ENCODE results near the gene PRSS48.

PRSS48 gene

GRCh38 chr4:151276787-151277562 is at the start of gene PRSS48:
TSS of gene PRSS48 (plus strand) at chr4:151277161. CDS start at chr4:151277173, 12 bp downstream.
- peak; percentile 94 for TF ChIP-seq CTCF (IDR thresholded peaks at IDR 0.05; ENCODE audit: low read depth, low read length, missing control alignments)
- H3K4me3 ChIP-seq (ENCODE audit: low read depth, low read length) = no peak within 1 kb of the TSS
- peak; percentile 47 for DNase-seq
- no peaks in the 10 kb centered on the region for H3K36me3 ChIP-seq (replicated peaks)
- no peak within 1 kb of the TSS for H3K27ac ChIP-seq
- in situ Hi-C loops (cut with HindIII; ENCODE audit: low pct_ligation_motif_present, low sequenced_read_pairs) = no loop called here
- no peaks in the 10 kb centered on the region for H3K27me3 ChIP-seq (replicated peaks)

- TF ChIP-seq CTCF (IDR thresholded peaks at IDR 0.05; ENCODE audit: low read depth, low read length, missing control alignments) = no peak
- Histone ChIP-seq H3K4me3 (ENCODE audit: low read depth, low read length) (peak overlapping the region; percentile 38), H3K36me3 (replicated peaks) (no peaks in the 10 kb centered on the region), H3K27ac (peak overlapping the region; percentile 86), H3K27me3 (replicated peaks) (no peaks in the 10 kb centered on the region)
- in situ Hi-C loops (cut with HindIII; ENCODE audit: low pct_ligation_motif_present, low sequenced_read_pairs) = no loop called here
- no peak for DNase-seq
Observed at GRCh38 chr4:151227172-151227571, 49.8 kb upstream of the PRSS48 start.

GRCh38 chr4:151227731-151228130 is 49.2 kb upstream of the PRSS48 start:
- peak overlapping the region; percentile 86 for H3K27ac ChIP-seq
- in situ Hi-C loops (cut with HindIII; ENCODE audit: low pct_ligation_motif_present, low sequenced_read_pairs) = no loop called here

GRCh38 chr4:151228189-151229119 is 48.5 kb upstream of the PRSS48 start:
- Histone ChIP-seq H3K4me3 (ENCODE audit: low read depth, low read length) (no peak overlapping the region), H3K27ac (peak overlapping the region; percentile 86), H3K36me3 (replicated peaks) (no peaks in the 10 kb centered on the region), H3K27me3 (replicated peaks) (no peaks in the 10 kb centered on the region)
- peak; percentile 35 for DNase-seq
- no peak for TF ChIP-seq CTCF (IDR thresholded peaks at IDR 0.05; ENCODE audit: low read depth, low read length, missing control alignments)
- in situ Hi-C loops (cut with HindIII; ENCODE audit: low pct_ligation_motif_present, low sequenced_read_pairs) = no loop called here

More at GRCh38 chr4:151227731-151228130, 49.2 kb upstream of the PRSS48 start:
- Histone ChIP-seq H3K4me3 (ENCODE audit: low read depth, low read length) (peak overlapping the region; percentile 38), H3K27me3 (replicated peaks) (no peaks in the 10 kb centered on the region), H3K36me3 (replicated peaks) (no peaks in the 10 kb centered on the region)
- no peak for TF ChIP-seq CTCF (IDR thresholded peaks at IDR 0.05; ENCODE audit: low read depth, low read length, missing control alignments)
- DNase-seq = peak; percentile 96

GRCh38 chr4:151231915-151232595 is 44.9 kb upstream of the PRSS48 start:
- TF ChIP-seq CTCF (IDR thresholded peaks at IDR 0.05; ENCODE audit: low read depth, low read length, missing control alignments) = no peak
- Histone ChIP-seq H3K27me3 (replicated peaks) (no peaks in the 10 kb centered on the region), H3K27ac (peak overlapping the region; percentile 31), H3K4me3 (ENCODE audit: low read depth, low read length) (no peak overlapping the region), H3K36me3 (replicated peaks) (no peaks in the 10 kb centered on the region)
- in situ Hi-C loops (cut with HindIII; ENCODE audit: low pct_ligation_motif_present, low sequenced_read_pairs) = no loop called here
- peak; percentile 47 for DNase-seq
